PC-9 (cell line): ENCODE data around the gene SERPINI1.

Experiments
- CTCF ChIP-seq: fragments of 200-600 bp; sonication (generic); conservative IDR thresholded peaks from 2 replicates; pipeline ENCODE4 v1.6.1; 2017; ENCODE audit warnings: mixed run types, antibody characterized with exemption, mild to moderate bottlenecking, moderate library complexity
- EZH2 ChIP-seq: fragments of 200-600 bp; sonication (generic); IDR thresholded peaks from 2 replicates; pipeline ENCODE4 v1.8.0; 2017; ENCODE audit warnings: antibody characterized with exemption, low read depth

DNA sequence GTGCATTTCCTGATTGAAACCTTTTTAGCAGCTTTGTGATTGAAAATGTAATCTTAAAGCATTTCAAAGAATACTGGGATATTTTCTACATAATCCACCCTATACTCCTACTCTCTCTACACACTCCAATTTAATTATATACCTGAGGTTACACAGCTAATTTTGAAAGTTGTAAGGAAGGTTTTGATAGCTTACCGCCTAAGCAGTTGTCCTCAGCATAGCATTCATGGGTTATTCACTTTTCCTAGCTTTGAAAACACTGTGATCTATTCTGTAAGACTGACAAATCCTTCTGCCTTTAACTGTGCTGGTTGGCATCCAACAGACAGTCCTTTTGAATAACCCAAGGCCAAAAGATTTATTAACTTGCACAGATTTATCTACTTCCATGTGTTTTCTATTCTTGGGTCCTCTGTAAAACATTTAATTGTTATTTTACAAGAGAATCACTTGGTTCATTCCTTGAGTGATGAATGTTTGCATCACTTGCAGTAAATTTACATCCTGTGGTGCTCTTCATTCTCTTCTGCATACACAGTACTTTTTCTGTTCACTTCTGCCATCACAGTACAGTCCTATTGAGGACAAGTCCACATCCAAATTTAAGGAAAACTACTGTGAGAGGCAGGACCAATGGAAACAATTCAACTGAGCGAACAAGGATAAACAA is 44.8 kb downstream of the SERPINI1 start:
- no peak for TF ChIP-seq CTCF
- no peak for TF ChIP-seq EZH2
